ENCODE results near the gene C16orf74. TPM values are rescaled to one million over a fixed set of nuclear protein-coding genes. Genes with fewer than 3 reads are reported as not detected.

The C16orf74 gene
- total and polyA plus RNA-seq, 2 of the 13 experiments (the other 11 are each of a cell fraction or from before 2014, with no cell fraction given) = 0.13 to 0.29 TPM

DNA sequence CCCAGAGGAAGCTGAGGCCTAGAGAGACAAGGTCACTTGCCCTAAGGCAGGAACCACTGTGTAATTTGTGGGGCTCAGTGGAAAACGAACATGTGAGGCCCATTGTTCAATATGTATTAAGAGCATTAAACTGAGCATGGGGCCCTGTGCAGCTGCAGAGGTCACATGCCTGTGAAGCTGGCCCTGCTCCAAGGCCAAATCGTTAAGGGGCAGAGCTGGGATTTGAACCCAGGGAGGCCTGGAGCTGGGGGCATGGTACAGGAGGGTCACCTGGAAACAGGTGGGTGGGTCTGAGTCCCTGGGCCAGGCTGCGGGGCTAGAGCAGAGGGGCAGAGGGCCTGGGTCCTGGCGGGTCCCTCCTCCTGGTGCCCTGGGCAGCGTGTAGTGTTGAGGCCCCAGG lies 19.7 kb downstream of the C16orf74 start (continued):
- TF ChIP-seq, protein P1, sequence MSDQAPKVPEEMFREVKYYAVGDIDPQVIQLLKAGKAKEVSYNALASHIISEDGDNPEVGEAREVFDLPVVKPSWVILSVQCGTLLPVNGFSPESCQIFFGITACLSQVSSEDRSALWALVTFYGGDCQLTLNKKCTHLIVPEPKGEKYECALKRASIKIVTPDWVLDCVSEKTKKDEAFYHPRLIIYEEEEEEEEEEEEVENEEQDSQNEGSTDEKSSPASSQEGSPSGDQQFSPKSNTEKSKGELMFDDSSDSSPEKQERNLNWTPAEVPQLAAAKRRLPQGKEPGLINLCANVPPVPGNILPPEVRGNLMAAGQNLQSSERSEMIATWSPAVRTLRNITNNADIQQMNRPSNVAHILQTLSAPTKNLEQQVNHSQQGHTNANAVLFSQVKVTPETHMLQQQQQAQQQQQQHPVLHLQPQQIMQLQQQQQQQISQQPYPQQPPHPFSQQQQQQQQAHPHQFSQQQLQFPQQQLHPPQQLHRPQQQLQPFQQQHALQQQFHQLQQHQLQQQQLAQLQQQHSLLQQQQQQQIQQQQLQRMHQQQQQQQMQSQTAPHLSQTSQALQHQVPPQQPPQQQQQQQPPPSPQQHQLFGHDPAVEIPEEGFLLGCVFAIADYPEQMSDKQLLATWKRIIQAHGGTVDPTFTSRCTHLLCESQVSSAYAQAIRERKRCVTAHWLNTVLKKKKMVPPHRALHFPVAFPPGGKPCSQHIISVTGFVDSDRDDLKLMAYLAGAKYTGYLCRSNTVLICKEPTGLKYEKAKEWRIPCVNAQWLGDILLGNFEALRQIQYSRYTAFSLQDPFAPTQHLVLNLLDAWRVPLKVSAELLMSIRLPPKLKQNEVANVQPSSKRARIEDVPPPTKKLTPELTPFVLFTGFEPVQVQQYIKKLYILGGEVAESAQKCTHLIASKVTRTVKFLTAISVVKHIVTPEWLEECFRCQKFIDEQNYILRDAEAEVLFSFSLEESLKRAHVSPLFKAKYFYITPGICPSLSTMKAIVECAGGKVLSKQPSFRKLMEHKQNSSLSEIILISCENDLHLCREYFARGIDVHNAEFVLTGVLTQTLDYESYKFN (CRISPR knock-in tag; conservative IDR thresholded peaks at IDR 0.05) = peak; percentile 28; the same call in 1 of the 2 replicates
- no peak for TF ChIP-seq HNRNPH1 (optimal IDR thresholded peaks at IDR 0.05; ENCODE audit: low read depth, low read length)
- no peak for TF ChIP-seq TEAD3 (CRISPR knock-in tag; optimal IDR thresholded peaks at IDR 0.05; ENCODE audit: borderline replicate concordance)
- peak; percentile 17; the same call in 1 of the 2 replicates for TF ChIP-seq TARDBP (CRISPR knock-in tag; IDR thresholded peaks at IDR 0.05)
- TF ChIP-seq ZMYM2 (CRISPR knock-in tag; IDR thresholded peaks at IDR 0.05) = 0 out of 2 replicates have a peak, but pooled peaks have one; percentile 51
- TF ChIP-seq MNT (IDR thresholded peaks at IDR 0.05) = no peak
- peak; percentile 47; the same call in 1 of the 2 replicates for TF ChIP-seq ZMYM3 (CRISPR knock-in tag; IDR thresholded peaks at IDR 0.05)
- TF ChIP-seq MTF1 (CRISPR knock-in tag; IDR thresholded peaks at IDR 0.05) = no peak
- 0 out of 2 replicates have a peak, but pooled peaks have one; percentile 29 for TF ChIP-seq ZBTB7A (CRISPR knock-in tag; IDR thresholded peaks at IDR 0.05)
- TF ChIP-seq TFAP4 (IDR thresholded peaks at IDR 0.05; ENCODE audit: borderline replicate concordance, low read depth) = no peak
- TF ChIP-seq RARG (CRISPR knock-in tag; IDR thresholded peaks at IDR 0.05; ENCODE audit: low read depth) = no peak
- TF ChIP-seq ZFX (CRISPR knock-in tag; IDR thresholded peaks at IDR 0.05; ENCODE audit: low read depth) = 0 out of 2 replicates have a peak, but pooled peaks have one; percentile 31
- no peak for TF ChIP-seq HOXA5 (CRISPR knock-in tag; IDR thresholded peaks at IDR 0.05)
- no peak for TF ChIP-seq NR2C2 (CRISPR knock-in tag; IDR thresholded peaks at IDR 0.05; ENCODE audit: borderline replicate concordance)
- TF ChIP-seq THAP8 (CRISPR knock-in tag; IDR thresholded peaks at IDR 0.05; ENCODE audit: borderline replicate concordance) = no peak
- no peak for TF ChIP-seq ZNF619 (CRISPR knock-in tag; IDR thresholded peaks at IDR 0.05)
- TF ChIP-seq, protein P2, sequence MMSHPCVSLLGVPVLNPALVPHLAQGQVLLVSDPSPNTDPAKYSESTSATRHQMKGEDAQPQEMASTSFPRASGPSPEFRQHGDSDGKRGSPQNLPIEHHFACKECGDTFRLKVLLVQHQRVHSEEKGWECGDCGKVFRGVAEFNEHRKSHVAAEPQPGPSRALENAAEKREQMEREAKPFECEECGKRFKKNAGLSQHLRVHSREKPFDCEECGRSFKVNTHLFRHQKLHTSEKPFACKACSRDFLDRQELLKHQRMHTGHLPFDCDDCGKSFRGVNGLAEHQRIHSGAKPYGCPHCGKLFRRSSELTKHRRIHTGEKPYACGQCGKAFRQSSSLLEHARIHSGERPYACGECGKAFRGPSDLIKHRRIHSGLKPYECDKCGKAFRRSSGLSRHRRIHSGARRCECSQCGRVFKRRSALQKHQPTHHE (CRISPR knock-in tag; IDR thresholded peaks at IDR 0.05; ENCODE audit: borderline replicate concordance) = no peak
- TF ChIP-seq SP2 (CRISPR knock-in tag; IDR thresholded peaks at IDR 0.05) = no peak
- TF ChIP-seq, protein P3, sequence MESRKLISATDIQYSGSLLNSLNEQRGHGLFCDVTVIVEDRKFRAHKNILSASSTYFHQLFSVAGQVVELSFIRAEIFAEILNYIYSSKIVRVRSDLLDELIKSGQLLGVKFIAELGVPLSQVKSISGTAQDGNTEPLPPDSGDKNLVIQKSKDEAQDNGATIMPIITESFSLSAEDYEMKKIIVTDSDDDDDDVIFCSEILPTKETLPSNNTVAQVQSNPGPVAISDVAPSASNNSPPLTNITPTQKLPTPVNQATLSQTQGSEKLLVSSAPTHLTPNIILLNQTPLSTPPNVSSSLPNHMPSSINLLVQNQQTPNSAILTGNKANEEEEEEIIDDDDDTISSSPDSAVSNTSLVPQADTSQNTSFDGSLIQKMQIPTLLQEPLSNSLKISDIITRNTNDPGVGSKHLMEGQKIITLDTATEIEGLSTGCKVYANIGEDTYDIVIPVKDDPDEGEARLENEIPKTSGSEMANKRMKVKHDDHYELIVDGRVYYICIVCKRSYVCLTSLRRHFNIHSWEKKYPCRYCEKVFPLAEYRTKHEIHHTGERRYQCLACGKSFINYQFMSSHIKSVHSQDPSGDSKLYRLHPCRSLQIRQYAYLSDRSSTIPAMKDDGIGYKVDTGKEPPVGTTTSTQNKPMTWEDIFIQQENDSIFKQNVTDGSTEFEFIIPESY (CRISPR knock-in tag; IDR thresholded peaks at IDR 0.05) = no peak
